HG03442 (cell line): ENCODE data around the gene NELL1.

Experiments used
- ATAC-seq: cut with Tn5 transposase; IDR thresholded peaks from one replicate; pipeline ENCODE4 v1.9.1; 2021; ENCODE audit warnings: mild to moderate bottlenecking, moderate library complexity; ENCODE audit not compliant: unreplicated experiment

The NELL1 gene

DNA sequence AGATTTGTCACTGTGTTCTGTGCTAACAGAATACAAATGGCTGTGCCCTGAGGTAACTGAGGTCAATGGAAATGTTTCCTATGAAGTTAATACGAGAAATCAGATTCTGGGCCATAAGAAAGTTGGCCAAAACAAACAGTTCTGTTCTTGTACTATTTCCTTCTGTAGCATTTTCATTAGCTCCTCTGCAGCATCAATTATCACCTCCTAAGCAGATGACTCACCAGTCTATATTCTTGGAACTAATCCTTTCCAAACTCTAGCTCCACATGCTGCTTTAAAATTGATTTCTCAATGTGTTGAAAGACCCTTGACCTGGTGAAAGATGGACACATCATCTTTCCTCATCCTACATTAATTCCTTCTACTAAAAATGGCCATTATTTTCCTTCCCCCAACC is 736.0 kb downstream of the NELL1 start:
- ATAC-seq = no peak

DNA sequence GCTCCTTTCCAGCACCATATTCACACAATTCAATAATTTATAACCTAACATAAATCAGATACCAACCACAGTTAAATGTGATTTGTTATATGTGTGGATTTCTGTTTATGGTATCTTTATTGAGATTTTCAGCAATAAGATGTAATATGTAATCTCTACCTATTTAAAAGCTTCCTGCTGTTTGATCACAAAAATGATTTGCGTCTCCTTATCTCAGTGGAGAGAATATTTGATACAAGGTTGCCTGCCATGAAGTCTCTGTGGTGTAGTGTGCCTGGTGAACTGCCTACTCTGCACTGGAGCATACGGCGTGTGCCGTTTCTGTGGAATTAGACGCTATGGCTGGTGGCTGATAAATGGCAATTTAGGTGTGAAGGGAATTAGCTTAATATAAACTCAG is 741.1 kb downstream of the NELL1 start:
- ATAC-seq = no peak

DNA sequence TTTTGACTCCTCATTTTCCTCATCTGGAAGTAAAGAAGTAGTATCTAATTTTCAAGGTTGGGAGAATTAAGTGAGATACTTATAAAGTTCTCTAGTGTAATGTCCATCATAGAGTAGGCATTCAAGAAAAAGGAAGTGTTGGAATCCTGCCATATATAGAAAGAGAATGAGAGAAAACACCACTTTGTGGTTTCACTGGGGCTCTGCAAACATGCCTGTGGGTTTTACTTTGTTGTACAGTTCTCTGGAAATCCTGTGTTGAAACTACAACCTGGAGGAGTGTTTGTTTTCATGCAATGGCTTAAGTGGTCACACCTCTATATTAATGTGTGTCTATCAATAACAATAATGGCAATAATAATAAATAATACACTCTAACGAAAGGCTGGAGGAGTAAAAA is 741.7 kb downstream of the NELL1 start:
- ATAC-seq = no peak

DNA sequence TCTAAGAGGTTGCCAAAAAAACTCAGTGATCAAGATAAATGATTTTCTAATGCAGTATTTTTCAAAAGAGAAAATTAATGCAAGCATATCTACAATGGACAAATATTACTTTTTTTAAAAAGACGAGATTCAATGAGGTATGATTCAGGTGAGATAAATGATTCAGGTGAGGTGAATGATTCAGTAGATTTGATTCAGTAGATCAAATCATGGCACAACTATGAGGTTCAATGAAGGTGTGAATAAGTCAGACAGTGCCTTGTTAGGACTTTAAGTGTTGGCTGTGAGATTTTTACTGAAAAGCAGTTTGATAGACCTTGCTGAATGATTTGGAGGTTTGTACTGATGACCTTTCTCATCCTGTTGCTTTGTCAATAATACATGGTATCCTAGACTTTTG is 742.2 kb downstream of the NELL1 start:
- ATAC-seq = no peak

DNA sequence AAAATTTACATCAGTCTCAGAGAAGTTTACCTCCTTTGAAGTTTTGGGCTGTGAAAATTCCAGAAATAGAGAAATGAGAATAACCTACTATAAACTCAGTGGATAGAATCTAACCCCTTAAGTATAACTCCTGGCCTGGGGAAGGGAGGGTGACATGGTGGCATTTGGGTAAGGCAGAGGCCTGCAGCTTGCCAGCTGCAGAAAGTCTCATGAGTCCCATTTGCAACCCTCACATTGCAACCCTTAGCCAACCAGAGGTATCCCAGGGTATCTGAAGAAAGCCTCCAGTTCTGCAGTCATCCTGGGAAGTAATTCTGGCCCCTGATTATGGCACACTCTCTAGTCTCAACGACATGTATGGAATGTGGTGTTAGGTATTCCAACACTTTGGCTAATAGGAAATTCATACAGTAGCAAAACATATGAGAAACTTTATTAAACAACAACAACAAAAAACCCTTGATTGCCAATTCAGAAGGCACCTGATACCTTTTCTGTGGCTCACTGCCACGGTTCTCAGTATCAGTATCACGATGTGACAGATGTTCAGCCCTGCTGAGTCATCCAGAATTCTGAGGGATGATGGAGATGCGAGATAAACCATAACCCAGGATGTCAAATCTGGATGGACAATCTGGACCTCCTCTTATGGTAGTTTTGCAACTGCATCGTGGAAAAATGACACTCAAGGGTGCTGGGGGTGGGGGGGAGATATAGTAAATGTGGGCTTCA is 743.4 kb downstream of the NELL1 start:
- no peak for ATAC-seq

DNA sequence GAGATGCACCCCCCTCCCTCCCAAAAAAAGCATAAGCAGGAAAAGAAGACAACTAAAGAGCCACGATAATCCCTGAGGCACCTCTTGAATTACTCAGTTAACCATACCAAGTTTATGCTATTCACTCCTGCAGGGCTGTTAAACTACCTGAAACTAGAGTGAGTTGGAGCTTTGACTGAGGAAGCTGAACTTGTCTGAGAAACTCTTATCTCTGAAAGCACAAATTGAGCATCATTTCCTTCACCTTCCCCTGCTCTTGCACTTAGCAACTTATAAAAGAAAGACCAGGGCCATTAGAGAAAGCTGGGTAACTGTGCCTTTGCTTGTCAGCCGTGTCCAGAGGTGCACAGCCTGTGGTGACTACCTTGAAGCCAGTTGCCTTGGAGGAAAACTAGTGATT is 745.6 kb downstream of the NELL1 start:
- ATAC-seq = no peak

DNA sequence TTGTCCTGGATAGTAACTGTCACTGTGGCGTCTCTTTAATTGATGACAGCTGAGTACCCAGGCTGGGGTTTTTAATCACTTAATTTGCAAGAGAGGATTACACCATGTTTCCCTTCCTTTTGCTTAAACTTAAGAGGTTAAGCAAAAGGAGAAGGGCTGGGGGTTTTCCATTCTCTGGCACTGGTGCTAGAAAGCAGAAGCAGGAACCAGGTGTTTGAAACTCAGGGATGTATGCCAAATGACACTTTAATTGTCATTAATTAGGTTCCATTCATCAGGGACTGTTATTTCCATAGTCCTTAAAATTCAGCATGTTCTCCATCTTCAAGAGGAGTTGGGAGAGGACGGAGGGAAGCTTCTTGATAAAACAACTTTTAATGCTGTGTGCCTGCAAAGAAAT is 746.2 kb downstream of the NELL1 start:
- no peak for ATAC-seq

DNA sequence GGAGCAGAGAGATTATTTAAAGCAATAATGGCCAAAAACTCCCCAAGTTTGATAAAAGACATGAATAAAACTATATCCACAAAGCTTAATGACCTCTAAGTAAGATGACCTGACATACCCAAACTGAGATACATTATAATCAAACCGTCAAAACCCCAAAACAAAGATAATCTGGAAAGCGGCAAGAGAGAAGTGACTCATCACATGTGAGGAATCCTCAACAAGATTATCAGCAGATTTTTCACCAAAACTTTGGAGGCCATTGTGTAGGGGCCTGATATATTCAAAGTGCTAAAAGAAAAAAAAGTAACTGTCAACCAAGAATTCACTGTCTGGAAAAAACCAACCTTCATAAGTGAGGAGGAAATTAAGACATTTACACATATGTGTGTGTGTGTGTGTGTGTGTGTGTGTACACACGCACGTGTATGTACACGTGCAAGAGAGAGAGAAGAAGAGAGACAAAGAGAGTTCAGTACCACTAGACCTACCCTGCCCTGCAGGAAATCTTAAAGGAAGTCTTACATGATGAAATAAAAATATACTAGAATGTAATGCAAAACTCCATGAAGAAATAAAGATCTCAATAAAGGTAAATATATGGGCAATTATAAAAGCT is 752.4 kb downstream of the NELL1 start:
- ATAC-seq = no peak

DNA sequence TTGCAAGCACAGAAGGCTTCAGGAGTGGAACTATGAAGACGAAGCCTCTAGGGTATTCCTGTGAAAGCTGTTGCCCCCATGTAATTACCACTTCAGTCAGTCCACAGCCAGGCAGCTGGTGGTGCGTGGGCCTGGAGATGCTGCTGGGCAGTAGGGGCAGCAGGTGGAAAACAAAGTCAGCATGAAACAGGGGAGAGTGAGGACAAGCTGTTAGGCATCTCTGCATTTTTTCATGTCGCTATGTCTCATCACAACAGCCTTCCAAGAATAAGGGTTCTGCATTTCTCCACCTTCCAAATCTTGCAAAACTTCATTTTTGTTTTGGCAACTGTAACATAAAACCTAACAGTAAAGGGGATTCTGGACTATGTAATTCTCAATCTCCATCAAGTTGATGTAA is 757.5 kb downstream of the NELL1 start:
- ATAC-seq = no peak

DNA sequence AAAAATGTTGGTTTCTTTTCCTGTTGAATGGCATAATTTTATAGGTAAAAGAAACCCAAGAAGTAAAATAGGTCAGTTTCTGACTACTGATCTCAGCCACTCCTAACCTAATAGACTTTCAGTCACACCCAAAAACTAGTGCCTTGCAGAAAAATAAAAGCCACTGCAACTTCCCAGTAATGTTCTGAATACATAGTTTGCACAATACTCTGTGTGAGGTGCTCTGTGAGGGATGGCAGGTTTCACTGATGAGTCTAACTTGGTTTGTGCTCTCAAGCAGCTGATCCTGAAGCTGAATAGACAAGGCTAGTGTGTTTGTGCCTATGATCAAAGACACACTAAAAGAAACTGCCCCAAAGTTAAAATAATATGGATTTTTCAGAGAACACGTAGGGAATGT is 758.3 kb downstream of the NELL1 start:
- ATAC-seq = no peak

DNA sequence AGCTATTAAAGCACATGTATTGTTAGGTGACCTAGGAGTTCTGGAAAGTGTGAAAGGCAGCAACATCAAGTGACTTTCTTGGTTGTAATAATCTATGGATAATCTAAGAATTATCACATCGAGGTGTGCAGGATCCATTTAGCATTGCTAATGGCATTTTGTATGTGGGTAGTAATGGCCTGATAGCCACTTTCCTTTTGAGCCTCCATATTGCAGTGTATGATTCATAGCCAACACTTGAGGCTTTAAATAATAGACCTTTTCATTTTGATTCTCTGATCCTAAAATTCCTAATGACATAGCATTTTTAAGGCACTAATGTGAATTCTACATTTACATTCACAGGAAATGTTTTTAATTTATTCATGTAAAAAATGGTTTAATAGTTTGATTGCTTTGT is 759.4 kb downstream of the NELL1 start:
- no peak for ATAC-seq

DNA sequence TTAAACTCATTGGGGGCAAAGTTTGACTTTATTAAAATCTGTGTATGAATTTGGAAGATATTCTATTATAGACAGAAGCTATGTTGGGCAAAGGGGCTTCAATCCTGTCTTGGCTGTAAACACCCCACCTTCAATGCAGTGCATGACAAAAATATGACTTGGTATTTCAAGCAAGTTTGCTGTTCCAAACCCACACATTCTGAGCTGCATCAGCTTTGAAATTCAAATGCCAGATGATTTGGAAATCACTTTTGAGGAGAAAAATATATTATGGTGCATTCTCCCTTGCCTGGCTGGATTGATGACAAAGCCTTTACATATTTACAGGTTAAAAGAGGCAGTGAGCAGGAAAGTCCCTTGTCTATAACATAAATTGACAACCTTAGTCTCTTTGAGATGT is 760.0 kb downstream of the NELL1 start:
- ATAC-seq = no peak

DNA sequence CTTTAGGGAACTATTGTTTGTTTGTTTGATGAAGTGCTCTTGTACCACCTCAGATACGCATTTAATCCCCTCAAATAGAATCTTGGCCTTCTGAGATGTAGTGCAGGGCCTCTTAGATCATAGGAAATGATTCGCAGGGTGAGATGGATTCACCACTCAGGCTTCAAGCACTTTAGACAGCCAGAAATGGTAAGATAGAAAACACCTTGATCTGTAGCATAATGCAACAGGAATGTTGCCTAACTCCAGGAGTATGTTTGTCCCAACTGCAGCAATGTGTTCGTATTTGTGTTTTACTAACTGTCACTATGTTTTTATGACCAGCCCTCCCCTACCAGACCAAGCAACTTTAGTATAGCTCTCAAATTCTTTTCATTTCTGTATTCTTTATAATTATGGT is 761.2 kb downstream of the NELL1 start:
- no peak for ATAC-seq

DNA sequence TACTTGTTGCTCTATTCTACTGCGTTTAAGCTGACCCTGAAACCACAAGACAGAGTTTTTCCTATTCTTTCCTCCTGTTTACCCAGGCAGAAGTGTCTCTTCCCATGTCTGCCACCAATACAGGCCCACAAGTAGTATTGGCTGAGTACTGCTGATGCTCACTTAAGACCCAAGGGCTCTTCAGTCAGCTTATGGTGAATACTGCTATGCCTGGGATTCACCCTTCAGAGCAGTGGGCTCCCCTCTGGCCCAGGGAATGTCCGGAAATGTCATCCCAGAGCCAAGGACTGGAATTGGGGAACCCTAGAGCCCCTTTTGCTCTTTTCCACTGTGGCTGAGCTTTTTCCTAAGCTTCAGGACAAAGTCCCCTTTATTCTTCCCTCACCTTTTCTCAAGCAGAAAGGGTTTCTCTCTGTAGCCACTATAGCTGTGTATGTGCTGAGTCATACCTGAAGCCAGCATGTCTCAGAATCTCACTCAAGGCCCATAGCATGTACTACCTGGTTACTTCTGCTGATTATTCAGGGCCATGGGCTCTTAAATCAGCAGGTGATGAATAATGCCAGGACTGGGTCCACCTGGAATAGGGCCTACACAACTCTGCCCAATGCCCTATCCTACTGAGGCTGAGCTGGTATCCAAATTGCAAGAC is 777.7 kb downstream of the NELL1 start:
- peak; percentile 75 for ATAC-seq

DNA sequence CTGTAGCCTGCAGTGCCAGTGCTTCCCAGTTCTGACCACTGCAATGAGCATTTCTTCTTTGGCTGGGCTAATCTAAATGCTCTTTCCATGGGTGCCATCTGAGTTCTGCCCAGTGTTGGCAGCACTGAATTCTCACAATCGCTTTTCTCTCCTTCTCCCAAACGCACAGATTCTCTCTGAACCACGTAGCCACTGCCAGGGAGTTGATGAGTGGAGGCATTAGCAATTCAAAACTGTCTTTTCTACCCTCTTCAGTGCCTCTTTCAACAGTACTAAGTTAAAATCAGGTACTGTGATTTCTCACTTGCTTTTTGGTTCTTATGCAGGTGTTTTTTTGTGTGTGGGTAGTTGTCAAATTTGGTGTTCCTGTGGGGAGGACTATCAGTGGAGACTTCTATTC is 778.5 kb downstream of the NELL1 start:
- ATAC-seq = no peak

DNA sequence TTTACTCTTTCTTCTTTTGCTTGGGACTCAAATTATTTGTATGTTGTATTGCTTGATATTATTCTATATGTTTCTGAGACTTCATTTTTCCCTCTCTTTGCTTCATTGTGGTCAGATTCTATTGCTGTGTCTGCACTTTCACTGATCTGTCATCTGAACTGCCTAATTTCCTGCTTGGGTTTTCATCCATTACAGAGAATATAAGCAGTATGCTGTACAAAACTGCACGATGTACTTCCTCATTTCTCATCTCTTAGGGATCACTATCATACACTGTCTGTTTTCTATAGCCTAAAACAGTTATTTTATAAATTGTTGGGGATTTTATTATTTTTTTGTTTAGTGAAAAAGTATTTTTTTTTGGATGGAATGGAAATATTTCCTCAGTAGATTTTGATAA is 786.8 kb downstream of the NELL1 start:
- ATAC-seq = no peak

DNA sequence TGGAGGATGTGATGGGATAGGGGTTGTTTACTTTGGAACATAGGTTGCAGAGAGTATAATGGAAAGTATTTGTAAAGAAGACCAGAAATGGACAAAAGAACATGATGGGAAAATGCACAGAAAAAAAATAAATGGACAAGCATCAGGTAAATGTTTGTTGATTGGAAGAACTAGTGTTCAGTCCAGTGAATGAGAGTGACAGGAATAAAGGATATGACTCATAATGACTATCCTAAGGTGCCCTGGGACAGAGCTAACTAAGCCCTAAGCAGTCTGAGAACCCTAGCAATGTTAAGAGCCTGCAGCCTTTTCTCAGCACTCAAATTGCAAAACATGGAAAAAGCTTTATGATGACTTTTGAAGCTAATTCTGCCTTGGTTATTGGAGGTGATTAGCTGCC is 790.7 kb downstream of the NELL1 start:
- ATAC-seq = no peak

DNA sequence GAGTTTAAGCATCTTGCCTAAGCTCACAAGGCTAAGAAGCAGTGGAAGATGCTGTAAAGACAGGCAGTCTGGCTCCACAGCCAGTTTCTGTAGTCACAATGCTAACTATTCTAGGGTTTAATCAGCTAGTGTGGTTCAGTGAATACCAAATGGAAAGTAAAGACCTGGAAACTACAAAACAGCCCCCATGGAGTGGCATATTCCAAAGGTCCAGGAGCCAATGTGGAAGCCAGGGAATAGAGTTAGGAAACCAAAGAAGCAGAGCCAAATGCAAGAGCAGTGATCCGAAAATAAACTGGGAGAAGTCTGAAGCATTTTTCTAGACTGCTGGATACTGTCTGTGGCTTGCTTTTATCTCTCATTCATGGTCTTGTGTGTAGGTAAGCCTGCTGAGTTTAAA is 792.3 kb downstream of the NELL1 start:
- ATAC-seq = no peak

DNA sequence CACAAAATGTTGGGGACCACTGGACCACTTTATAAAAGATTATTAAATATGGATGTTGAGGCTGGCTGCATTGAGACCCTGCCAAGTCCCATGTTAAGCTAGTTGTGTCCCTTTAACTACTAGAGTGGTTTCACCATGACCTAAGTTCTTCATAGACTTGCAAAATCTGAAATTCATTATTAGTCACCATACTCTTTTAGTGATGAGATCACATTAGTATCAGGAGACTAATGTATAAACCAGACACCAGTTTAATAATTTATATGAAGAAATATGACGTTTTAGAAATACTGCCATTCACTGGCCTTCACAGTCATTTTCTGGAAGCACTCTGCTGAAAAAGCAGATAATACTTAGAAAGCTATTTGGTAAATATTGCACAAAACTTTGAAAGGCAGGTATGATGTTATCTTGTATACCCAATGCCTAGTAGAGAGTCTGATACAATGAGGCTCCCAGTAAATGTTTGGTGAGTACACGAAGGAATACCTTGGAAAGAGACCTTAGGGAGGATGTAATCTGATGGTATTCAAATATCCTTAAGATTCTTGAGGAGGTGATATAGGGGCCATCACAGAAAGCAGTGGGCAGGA is 795.3 kb downstream of the NELL1 start:
- ATAC-seq = no peak

DNA sequence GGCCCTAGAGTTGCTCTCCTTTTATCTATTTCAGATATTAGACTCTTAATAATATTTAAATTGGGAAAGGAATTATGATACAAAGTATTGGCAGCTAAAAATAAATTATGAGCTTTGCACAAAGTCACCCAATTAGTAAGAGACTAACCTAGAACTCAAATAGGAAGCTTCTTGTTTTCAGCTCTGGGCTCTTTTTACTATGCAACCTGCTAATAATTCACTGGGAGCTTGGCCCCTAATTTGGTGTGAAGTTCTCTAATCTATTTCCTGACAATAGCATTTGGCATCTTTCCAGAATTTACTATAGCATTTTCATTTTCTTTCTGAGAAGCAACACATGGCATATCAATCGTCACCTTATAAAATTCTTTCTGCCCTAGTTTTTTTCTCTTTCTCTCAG is 795.8 kb downstream of the NELL1 start:
- no peak for ATAC-seq

DNA sequence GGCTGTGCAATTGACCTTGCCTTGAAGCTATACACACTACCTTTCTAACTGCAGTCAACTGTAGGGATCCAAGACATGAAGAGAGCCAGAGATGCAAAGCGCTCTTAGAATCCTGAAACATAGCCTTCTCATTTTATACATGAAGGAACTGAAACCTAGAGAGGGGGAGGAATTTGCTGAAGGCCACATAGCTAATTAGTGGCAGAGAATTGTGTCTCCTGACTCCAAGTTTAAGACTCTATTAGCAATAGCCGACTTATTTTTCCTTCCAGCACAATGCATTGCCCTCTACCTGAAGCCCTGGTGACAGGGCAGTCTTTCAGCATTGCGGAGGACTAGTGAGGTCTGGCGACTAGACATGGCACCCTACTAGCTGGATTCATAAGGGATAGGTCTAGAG is 796.5 kb downstream of the NELL1 start:
- ATAC-seq = no peak

DNA sequence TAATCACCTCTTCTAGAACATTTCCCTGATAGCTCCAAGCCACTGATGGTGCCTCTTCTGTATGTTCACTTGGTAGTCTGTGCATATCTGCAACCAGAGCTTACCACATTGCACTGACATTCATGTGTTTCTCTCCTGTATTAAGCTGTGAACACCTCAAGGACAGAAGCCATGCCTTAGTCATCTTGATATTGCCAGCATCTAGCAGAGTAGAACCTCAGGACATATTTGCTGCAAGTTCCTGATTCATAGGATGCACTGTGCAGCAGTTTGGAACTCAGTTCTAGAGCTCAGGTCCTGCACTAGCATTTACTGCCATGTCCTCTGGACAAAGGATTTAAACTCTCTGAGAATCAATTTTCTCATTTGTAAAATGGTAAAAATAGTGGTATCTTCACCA is 801.1 kb downstream of the NELL1 start:
- no peak for ATAC-seq
